H9 (cell line): ENCODE data around the gene DZANK1. TPM values are rescaled to one million over a fixed set of nuclear protein-coding genes. Genes with fewer than 3 reads are reported as not detected.

ENCODE experiments used
- DNase-seq: peaks from one replicate; pipeline ENCODE4 v3.0.0-alpha.2; 2017
- H2AFZ ChIP-seq: one replicate; pipeline ENCODE4 v1.6.1; 2013; ENCODE audit warnings: mild to moderate bottlenecking, low read length, control low read depth, moderate library complexity
- H2AK5ac ChIP-seq: 2 replicates; pipeline ENCODE4 v1.6.1; 2013; ENCODE audit warnings: low read length, control low read depth, mixed read lengths; ENCODE audit not compliant: insufficient read length
- H2BK120ac ChIP-seq: one replicate; pipeline ENCODE4 v1.6.1; 2013; ENCODE audit warnings: low read depth, mild to moderate bottlenecking, low read length, control low read depth, inconsistent platforms; ENCODE audit not compliant: poor library complexity, severe bottlenecking
- H2BK12ac ChIP-seq: 2 replicates; pipeline ENCODE4 v1.6.1; 2013; ENCODE audit warnings: low read length, control low read depth, mixed read lengths, low read depth; ENCODE audit not compliant: insufficient read length
- H2BK15ac ChIP-seq: 2 replicates; pipeline ENCODE4 v1.6.1; 2013; ENCODE audit warnings: low read depth, low read length, control low read depth
- H2BK20ac ChIP-seq: one replicate; pipeline ENCODE4 v1.6.1; 2013; ENCODE audit warnings: low read depth, mild to moderate bottlenecking, low read length, control low read depth, inconsistent platforms; ENCODE audit not compliant: poor library complexity, severe bottlenecking
- H2BK5ac ChIP-seq: 2 replicates; pipeline ENCODE4 v1.6.1; 2013; ENCODE audit warnings: low read length, control low read depth, mixed read lengths; ENCODE audit not compliant: insufficient read length
- H3K14ac ChIP-seq: 2 replicates; pipeline ENCODE4 v1.6.1; 2013; ENCODE audit warnings: low read length, control low read depth; ENCODE audit not compliant: insufficient read depth
- H3K18ac ChIP-seq: 2 replicates; pipeline ENCODE4 v1.6.1; 2013; ENCODE audit warnings: low read depth, mild to moderate bottlenecking, mixed read lengths, low read length, control low read depth; ENCODE audit not compliant: insufficient read length
- H3K23ac ChIP-seq: 2 replicates; pipeline ENCODE4 v1.6.1; 2013; ENCODE audit warnings: low read length, control low read depth, mixed read lengths, low read depth; ENCODE audit not compliant: insufficient read length
- H3K23me2 ChIP-seq: 2 replicates; pipeline ENCODE4 v1.6.1; 2013; ENCODE audit warnings: low read depth, mild to moderate bottlenecking, mixed read lengths, low read length, control low read depth; ENCODE audit not compliant: insufficient read length, poor library complexity, severe bottlenecking
- H3K27ac ChIP-seq: 2 replicates; pipeline ENCODE4 v1.5.1; 2013; ENCODE audit warnings: low read length, control low read depth, mixed read lengths, low read depth; ENCODE audit not compliant: insufficient read length
- H3K27me3 ChIP-seq: 2 replicates; pipeline ENCODE4 v1.6.1; 2013; ENCODE audit warnings: low read length, control low read depth, inconsistent platforms; ENCODE audit not compliant: insufficient read depth
- H3K4ac ChIP-seq: 2 replicates; pipeline ENCODE4 v1.6.1; 2013; ENCODE audit warnings: low read depth, mild to moderate bottlenecking, control low read depth, inconsistent platforms, low read length, moderate library complexity
- H3K4me1 ChIP-seq: 2 replicates; pipeline ENCODE4 v1.6.1; 2013; ENCODE audit warnings: low read length, control low read depth, inconsistent platforms; ENCODE audit not compliant: insufficient read depth
- H3K4me2 ChIP-seq: 2 replicates; pipeline ENCODE4 v1.6.1; 2013; ENCODE audit warnings: low read length, control low read depth, mixed read lengths; ENCODE audit not compliant: insufficient read length, insufficient read depth
- H3K56ac ChIP-seq: 2 replicates; pipeline ENCODE4 v1.6.1; 2013; ENCODE audit warnings: low read depth, mild to moderate bottlenecking, mixed read lengths, low read length, control low read depth; ENCODE audit not compliant: insufficient read length
- H3K79me1 ChIP-seq: 2 replicates; pipeline ENCODE4 v1.6.1; 2013; ENCODE audit warnings: low read depth, mild to moderate bottlenecking, moderate library complexity, low read length, control low read depth, inconsistent platforms; ENCODE audit not compliant: insufficient read depth, poor library complexity, severe bottlenecking
- H3K79me2 ChIP-seq: 2 replicates; pipeline ENCODE4 v1.6.1; 2013; ENCODE audit warnings: low read length, control low read depth, inconsistent platforms; ENCODE audit not compliant: insufficient read depth
- H3K9ac ChIP-seq: 2 replicates; pipeline ENCODE4 v1.6.1; 2013; ENCODE audit warnings: low read length, control low read depth, mixed read lengths; ENCODE audit not compliant: insufficient read length; ENCODE audit errors: extremely low read depth
- H3K9me3 ChIP-seq: one replicate; pipeline ENCODE4 v1.6.1; 2013; ENCODE audit warnings: low read depth, low read length, inconsistent platforms; ENCODE audit not compliant: control insufficient read depth
- H3T11ph ChIP-seq: one replicate; pipeline ENCODE4 v1.6.1; 2013; ENCODE audit warnings: mild to moderate bottlenecking, low read length, control low read depth, inconsistent platforms
- H4K20me1 ChIP-seq: one replicate; pipeline ENCODE4 v1.6.1; 2013; ENCODE audit not compliant: control insufficient read depth, insufficient read length, insufficient read depth
- H4K5ac ChIP-seq: 2 replicates; pipeline ENCODE4 v1.6.1; 2013; ENCODE audit warnings: low read depth, mild to moderate bottlenecking, mixed read lengths, low read length, control low read depth; ENCODE audit not compliant: insufficient read length
- H4K8ac ChIP-seq: replicated peaks from 2 replicates; pipeline ENCODE4 v1.6.1; 2013; ENCODE audit warnings: low read length, control low read depth, mixed read lengths, low read depth; ENCODE audit not compliant: insufficient read length
- H4K91ac ChIP-seq: 2 replicates; pipeline ENCODE4 v1.6.1; 2013; ENCODE audit warnings: low read depth, mild to moderate bottlenecking, moderate library complexity, mixed read lengths, low read length, control low read depth; ENCODE audit not compliant: insufficient read length
- H3K27ac Mint-ChIP-seq, 3 experiments: 2 replicates in 2 of 3; 3 replicates in 1 of 3; pipeline ENCODE4 v1.8.0; 2020 to 2021; ENCODE audit warnings: mixed read lengths in 3 of 3, mild to moderate bottlenecking in 1 of 3, moderate library complexity in 1 of 3
- H3K27me3 Mint-ChIP-seq: 2 replicates; pipeline ENCODE4 v1.8.0; 2021; ENCODE audit warnings: low read depth, mild to moderate bottlenecking, moderate library complexity, mixed read lengths
- H3K36me3 Mint-ChIP-seq, 3 experiments: 2 replicates in 2 of 3; 3 replicates in 1 of 3; pipeline ENCODE4 v1.8.0; 2020 to 2021; ENCODE audit warnings: low read depth in 3 of 3, mixed read lengths in 3 of 3; ENCODE audit not compliant: insufficient read depth in 1 of 3
- H3K4me1 Mint-ChIP-seq, 2 experiments: 2 replicates each; pipeline ENCODE4 v1.8.0; 2020; ENCODE audit warnings: mixed read lengths in 2 of 2
- H3K4me3 Mint-ChIP-seq, 2 experiments: 2 replicates in 1 of 2; 3 replicates in 1 of 2; pipeline ENCODE4 v1.8.0; 2020 to 2021; ENCODE audit warnings: mild to moderate bottlenecking in 2 of 2, mixed read lengths in 2 of 2, moderate library complexity in 1 of 2
- H3K9me3 Mint-ChIP-seq, 2 experiments: 2 replicates in 1 of 2; 3 replicates in 1 of 2; pipeline ENCODE4 v1.8.0; 2020; ENCODE audit warnings: mild to moderate bottlenecking in 2 of 2, mixed read lengths in 2 of 2, moderate library complexity in 1 of 2
- CTCF ChIP-seq: fragments of 200-600 bp; sonication (generic); conservative IDR thresholded peaks from 3 replicates; pipeline ENCODE4 v1.8.0; 2021; ENCODE audit warnings: antibody characterized with exemption, mild to moderate bottlenecking
- WGBS: extraction: QIAGEN DNeasy Blood & Tissue Kit; methylation state at CpG from one replicate; pipeline ENCODE4 v1.1.7; 2013; ENCODE audit warnings: missing lambda C conversion rate, low lambda C conversion rate, mixed read lengths; ENCODE audit not compliant: insufficient read length; ENCODE audit errors: extremely low coverage; 5-methylcytosine and 5-hydroxymethylcytosine counted together
- total RNA-seq: library from RNA; stranded (reverse); gene quantifications from 2 replicates; pipeline ENCODE4 v1.2.1, GENCODE V29; 2021

The DZANK1 gene
- total RNA-seq, 1 experiment from 2014 or later = 10.5 TPM

- Histone ChIP-seq H3K14ac (no peak overlapping the region), H3K56ac (no peak overlapping the region), H4K8ac (no peak overlapping the region), H4K5ac (no peak overlapping the region), H2AFZ (no peak overlapping the region), H3T11ph (no peak overlapping the region), H2BK20ac (no peak overlapping the region), H2BK12ac (no peak overlapping the region), H3K4me2 (no peak overlapping the region), H3K18ac (no peak overlapping the region), H3K79me2 (no peaks in the 10 kb centered on the region), H3K9ac (no peak overlapping the region), H3K27me3 (no peaks in the 10 kb centered on the region), H4K20me1 (no peaks in the 10 kb centered on the region), H4K91ac (no peak overlapping the region), H3K4me1 (no peaks in the 10 kb centered on the region), H2BK120ac (no peak overlapping the region), H2BK15ac (no peak overlapping the region), H3K4ac (no peak overlapping the region), H3K23ac (no peak overlapping the region), H2BK5ac (no peak overlapping the region), H3K9me3 (no peaks in the 10 kb centered on the region), H3K79me1 (no peaks in the 10 kb centered on the region), H3K27ac (no peak overlapping the region), H2AK5ac (no peak overlapping the region), H3K23me2 (no peaks in the 10 kb centered on the region)
- Mint-ChIP-seq H3K4me3 (no peak overlapping the region), H3K4me1 (peaks cover 5% of the 10 kb centered on the region in 2 experiments), H3K27ac (no peak overlapping the region), H3K9me3 (no peaks in the 10 kb centered on the region), H3K27me3 (no peaks in the 10 kb centered on the region), H3K36me3 (no peaks in the 10 kb centered on the region; a peak in 1 of 7 replicates)
- WGBS = no CpG with 5 or more reads among the region's 2 CpGs
- TF ChIP-seq CTCF = no peak
- DNase-seq = no peak
Observed at GRCh38 chr20:18364768-18365167, 102.1 kb downstream of the DZANK1 start.
